Activated T-helper 1 cell treated with Interleukin-2 at 50 U/mL for 16 hours (primary cell): ENCODE results near the gene USE1.

ENCODE experiments used
- DNase-seq: peaks from one replicate; pipeline ENCODE4 v3.0.0-alpha.2; 2020; ENCODE audit warnings: low read depth

USE1 gene

DNA sequence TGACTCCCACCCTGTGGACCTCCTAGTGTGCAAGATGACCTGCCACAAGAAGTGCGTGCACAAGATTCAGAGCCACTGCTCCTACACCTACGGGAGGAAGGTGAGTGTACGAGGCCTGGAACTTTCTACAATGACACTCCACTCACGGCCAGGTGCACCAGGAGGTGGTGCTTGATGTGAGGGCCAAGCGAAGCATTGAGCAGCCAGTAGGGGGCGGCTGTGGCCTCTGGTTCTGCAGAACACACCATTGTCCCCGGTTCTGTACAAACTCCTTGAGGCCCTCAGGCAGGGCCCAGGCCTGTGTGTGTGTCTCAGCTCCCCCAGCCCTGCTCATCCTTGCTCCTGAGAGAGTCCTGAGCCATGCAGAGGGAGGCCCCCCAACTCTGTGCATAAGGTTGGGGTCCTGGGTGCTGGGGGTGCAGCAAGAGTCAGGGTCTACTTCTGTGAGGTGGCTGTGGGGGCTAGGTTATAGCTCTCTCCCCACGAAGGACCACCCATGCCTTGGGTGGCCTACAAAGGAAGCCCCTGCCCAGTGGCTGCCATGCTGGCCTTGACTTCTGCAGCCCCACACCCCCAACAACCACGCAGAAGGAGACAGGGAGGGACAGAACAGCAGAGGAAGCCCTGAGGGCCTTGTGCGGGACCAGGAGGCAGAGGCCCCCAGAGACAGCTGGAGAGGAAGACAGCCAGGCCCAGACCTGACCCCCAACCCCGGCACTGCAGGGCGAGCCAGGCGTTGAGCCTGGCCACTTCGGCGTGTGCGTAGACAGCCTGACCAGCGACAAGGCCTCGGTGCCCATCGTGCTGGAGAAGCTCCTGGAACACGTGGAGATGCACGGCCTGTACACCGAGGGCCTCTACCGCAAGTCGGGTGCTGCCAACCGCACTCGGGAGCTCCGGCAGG, 9.7 kb upstream of the USE1 start:
- DNase-seq = peak; percentile 49

DNA sequence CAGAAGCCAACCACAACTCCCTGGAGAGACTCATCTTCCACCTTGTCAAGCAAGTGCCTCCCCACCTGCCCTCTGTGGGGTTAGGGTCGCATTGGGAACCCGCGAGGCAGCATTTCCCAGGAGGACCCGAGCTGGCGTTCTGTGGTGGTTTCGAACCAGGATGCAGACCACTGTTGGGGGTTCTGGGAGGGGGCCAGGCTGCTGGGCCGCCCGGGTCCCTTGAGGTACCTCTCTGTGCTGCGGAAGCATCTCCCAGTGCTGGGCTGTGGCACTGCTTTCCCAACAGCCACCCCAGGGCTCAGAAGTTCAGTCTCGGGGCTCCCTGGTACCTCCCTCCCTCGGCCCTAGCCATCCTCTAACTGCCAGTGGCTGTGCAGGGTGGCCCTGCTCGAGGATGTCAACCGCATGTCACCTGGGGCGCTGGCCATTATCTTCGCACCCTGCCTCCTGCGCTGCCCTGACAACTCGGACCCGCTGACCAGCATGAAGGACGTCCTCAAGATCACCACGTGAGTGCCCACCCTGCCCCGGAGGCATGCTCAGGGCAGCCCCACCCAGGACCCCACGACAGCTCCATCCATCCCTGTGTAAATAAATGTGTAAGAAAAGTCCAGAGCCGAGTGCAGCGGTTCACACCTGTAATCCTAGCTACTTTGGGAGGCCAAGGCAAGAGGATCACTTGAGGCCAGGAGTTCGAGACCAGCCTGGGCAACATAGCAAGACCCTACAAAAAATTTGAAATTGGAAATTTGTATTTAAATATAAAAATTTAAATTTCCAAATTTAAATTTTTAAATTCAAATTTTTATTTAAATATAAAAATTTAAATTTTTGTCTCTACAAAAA, 8.2 kb upstream of the USE1 start:
- no peak for DNase-seq

DNA sequence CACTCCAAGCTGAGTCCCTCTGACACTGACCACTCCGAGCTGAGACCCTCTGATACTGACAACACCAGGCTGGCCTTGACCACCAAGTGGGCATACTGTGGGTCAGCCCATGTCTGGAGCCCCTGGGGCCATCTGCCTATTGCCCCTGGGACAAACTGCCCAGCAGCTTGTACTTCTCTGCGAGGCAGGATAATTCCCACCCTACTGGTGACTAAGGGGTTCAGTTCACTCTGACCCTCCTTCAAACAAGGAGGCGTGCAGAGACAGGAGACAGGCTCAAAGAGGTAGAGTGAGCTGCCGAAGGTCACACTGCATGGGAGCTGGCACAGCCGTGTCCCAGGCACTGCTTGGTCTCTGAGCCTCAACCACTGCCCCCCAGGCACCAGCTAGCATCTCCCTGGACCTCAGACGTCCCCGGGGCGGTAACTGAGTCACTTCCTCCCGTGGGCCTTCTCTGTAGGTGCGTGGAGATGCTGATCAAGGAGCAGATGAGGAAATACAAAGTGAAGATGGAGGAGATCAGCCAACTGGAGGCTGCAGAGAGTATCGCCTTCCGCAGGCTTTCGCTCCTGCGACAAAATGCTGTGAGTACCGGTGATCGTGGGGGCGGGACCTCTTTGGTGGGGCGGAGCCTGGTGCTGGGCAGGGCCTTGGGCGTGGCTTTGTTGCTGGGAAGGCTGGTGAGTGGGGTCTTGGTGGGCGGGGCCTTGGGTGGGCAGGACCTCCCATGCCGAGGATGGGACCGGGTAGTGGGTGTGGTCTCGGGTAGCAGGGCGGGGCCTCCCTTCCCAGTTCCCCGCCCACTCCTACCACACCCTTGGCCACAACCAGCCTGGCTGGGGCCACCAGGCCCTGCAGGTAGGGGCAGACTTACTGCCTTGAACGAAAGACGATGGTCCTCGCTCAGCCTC, 5.8 kb upstream of the USE1 start:
- DNase-seq = no peak

DNA sequence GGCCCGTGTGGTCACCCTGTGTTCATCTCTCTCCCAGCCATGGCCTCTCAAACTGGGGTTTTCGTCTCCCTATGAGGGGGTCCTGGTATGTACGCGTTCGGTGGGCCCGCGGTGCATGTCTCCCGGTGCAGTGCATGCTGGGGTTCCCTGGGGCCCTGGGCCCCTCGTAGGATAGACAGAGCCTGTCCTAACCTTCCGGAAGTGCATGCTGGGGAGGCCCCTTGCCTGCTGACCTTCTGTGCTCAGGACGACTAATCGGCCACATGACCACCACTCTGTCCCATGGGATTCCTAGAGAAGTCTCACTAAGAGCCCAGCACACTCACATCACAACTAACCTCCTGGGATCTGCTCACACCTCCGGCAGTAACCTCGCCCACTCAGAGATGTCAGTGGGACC, 4.9 kb upstream of the USE1 start:
- no peak for DNase-seq

DNA sequence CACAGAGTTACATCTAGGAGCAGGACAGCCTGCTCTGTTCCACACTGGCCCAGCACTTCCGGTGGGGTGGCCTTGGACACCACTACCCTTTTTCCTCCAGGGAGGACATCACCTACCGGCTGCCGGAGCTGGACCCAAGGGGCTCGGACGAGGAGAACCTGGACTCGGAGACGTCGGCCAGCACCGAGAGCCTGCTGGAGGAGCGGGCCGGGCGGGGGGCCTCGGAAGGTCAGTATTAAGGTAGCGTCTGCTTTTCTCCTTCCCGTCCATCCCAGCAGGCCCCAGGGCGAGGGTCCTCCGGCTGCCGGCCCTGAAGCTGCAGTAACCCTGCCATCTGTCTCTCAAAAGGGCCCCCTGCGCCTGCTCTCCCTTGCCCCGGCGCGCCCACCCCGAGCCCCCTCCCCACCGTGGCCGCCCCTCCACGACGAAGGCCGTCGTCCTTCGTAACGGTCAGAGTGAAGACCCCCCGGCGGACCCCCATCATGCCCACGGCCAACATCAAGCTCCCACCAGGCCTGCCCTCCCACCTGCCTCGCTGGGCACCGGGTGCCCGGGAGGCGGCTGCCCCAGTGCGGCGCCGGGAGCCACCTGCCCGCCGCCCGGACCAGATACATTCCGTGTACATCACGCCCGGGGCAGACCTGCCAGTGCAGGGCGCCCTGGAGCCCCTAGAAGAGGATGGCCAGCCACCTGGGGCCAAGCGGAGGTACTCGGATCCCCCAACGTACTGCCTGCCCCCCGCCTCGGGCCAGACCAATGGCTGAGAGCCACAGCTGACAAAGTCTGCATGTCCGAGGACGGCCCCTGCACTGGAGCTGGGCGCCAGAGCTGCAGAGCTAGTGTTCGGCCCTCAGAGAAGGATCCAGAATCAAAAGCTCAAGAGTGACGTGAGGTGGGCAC, 3.4 kb upstream of the USE1 start:
- no peak for DNase-seq

DNA sequence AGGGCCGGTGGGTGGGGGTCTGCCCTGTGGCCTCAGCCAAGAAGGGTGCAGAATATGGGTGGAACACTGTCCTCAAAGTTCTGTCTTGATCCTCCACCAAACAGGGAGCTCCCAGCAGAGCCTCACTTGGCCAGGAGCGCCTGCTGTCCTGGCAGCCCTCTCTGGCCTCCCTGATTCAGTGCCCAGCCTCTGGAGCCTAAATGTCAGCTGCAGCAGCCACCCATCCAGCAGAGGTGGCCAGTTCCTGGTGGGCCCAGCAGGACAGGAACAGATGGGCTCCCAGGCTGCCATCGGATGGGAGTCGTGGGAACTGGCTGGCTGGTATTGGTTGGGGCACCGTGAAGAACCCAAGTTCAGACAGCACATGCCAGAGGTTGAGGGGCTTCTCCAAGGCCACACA, 1.8 kb upstream of the USE1 start:
- DNase-seq = no peak

DNA sequence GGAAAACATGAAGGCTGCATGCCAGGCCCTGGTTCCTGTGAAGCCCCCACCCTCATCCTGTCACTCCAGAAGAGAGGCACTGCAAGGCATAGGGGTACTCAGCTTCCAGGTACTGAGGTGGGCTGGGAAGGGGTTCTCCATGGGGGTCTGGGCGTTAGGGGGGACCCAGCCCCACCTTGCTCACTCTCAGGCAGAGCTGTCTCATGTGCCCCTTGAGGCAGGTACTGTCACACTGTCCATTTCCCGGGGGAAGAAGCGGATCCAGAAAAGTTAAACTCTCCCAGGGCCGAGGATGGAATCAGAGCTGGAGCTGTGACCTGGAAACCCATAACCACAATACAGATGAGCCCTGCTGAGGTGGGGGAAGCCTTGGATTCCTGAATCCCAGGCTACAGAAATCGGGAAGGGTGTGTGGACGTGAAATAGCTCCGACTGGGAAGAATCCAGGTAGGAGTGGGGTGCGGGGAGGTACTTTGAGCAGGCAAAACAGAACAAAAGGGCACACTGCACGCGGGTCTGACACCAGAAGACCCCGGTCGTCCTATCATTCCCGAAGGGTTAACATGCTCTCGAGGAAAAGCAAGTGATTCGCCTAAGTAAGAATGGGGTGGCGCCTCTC, 540 bp upstream of the USE1 start:
- DNase-seq = no peak

DNA sequence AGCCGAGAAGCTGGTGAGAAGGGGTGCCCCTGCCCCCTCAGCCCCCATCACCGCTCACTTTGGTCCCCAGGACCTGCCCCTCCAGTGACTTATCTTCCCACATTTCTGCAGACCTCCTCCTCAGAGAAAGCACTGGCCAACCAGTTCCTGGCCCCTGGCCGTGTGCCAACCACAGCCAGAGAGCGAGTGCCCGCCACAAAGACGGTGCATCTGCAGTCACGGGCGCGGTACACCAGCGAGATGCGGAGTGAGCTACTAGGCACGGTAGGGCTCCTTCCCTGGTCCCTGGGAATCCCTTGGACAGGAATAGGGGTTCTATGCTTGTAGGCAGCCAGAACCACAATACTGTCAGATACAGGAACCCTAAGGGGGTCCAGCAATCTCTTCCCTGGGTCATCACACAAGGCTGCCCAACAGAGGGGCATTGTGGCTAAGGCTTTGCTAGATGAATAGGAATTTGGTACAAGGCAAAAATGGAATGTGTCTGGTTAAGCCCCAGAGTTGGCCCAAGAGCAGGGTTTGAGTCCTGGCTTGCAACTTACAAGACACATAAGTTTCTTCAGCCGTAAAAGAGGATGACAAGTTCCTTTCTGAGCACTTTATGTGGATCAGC, 1.0 kb downstream of the USE1 start:
- no peak for DNase-seq

DNA sequence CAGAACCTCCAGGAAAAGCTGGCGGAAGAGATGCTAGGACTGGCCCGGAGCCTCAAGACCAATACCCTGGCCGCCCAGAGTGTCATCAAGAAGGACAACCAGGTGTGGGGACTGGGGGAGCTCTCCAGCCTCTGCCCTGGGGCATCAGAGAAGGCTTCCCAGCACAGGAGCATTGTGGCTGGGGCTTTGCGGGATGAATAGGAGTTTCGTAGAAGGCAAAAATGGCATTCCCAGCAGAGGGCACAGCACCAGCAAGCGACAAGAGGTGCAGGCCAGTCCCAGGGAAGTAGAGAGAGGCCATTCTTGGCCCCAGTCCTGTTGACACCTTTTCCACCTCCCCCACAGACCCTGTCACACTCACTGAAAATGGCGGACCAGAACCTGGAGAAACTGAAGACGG, 4.1 kb downstream of the USE1 start:
- DNase-seq = no peak

DNA sequence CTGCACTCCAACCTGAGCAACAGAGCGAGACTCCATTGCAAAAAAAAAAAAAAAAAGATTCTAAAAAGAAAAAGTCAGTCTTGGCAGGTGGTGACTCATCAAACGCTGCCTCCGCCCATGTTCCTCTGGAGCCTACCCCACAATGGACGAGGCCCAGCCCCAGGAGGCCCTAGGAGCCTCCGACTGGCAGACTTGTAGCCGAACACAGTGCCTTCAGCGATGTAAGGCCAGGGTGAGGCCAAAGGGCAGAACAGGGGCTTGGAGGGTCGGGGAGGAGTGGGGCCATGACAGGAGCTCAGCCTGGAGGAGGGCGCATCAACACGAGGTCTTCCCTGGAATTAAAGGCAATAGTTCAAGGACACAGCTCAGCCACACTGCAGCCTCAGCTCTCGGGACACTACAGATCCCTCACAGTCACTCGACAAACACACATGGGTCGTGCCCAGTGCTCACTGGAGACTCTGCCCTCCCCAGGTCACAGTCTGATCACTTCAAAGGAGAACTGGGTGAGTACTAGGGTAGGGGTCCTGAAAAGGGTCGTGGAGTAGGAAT, 5.1 kb downstream of the USE1 start:
- DNase-seq = no peak

DNA sequence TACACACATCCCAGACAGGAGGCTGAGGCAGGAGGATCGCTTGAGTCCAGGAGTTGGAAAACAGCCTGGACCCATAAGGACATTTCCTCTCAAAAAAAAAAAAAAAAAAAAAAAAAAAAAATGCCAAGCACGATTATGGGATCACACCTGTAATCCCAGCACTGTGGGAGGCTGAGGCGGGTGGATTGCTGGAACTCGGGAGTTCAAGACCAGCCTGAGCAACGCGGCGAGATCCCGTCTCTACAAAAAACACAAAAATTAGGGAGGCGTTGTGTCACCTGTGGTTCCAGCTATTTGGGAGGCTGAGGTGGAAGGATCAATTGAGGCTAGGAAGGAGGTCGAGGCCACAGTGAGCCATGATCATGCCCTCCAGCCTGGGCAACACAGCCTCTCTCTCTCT, 9.9 kb downstream of the USE1 start:
- no peak for DNase-seq

DNA sequence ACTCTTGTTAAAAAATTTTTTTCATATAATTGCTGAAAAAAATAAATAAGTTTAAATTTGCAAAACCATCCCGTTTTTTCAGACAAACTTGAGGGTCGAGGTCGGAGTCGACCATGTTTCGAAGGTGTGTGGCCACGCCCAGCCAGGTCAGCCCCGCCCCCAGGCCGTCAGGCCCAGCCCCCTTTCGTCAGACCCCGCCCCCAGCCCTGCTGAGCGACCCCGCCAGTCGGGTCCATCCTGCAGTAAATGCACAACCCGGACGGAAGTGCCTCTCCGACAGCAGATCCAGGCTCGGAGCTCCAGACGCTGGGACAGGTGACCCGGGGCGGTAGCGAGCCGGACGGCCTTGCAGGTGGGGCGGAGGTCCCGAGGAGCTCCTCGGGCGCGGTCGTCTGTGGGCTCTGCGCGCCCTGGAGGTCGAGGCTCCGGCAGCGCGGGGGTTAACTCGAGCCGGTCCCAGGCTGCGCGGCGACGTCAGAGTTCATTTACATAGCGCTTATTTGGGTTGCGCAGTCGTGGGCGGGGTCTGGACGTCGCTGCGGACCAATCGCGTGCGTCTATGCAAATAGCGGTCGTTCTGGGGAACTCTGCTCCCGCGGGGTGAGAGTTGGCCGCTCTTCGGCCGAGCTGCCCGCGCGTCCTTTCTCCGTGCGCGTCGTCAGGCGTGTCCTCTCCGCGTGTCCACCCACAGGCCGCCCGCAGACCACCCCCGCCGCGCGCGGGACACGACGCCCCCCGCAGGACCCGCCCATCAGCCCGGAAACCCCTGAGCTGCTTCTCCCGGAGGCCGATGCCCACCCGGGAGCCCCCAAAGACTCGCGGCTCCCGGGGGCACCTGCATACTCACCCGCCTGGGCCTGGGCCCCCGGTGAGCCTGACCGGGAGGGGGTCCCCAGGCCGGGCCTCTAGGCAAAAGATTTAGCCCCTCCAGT, 11.1 kb downstream of the USE1 start, which contains the start of gene OCEL1:
OCEL1 (plus strand) TSS at position 225 of the 932 bp plus-strand sequence; CDS start at position 247, 22 bp downstream.
- DNase-seq = peak; percentile 90

DNA sequence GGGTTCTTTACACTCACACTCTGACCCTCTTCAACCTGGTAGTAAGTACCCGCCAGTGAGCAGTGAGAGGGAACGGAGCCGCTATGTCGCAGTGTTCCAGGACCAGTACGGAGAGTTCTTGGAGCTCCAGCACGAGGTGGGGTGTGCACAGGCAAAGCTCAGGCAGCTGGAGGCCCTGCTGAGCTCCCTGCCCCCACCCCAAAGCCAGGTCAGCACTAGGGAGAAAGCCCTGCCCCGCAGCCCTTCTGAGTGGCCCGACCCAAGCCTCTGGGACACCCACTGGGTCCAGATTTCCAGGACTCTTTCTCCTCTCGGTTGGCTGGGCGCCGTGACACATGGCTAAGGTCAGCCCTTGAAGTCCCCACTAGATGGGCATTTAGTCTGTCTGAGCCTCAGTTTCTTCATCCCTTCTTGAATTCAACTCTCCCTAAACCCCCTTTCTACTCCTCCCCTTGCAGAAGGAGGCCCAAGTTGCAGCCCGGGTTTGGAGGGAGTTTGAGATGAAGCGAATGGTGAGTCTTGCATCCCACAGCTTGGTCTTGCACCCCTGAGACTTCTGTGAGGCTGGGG, 12.7 kb downstream of the USE1 start:
- DNase-seq = no peak

DNA sequence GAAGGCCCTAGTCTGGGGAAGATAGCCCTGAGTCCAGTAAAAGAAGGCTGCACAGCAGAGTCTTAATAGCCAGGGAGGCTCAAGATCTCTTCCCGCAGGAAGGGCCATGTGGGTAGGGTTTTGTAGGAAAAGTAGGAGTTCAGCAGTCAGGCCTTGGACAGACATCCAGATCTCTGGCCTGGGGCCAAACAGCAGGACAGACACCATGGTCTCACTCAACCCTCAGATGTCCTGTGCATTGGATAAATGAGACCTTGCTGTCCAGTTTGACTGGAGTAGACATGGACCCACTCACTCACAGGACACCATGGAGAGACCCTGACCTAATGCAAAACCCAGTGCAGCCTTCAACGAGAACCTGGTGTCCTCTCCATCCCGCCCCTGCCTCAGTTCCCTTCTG, 14.7 kb downstream of the USE1 start:
- no peak for DNase-seq

DNA sequence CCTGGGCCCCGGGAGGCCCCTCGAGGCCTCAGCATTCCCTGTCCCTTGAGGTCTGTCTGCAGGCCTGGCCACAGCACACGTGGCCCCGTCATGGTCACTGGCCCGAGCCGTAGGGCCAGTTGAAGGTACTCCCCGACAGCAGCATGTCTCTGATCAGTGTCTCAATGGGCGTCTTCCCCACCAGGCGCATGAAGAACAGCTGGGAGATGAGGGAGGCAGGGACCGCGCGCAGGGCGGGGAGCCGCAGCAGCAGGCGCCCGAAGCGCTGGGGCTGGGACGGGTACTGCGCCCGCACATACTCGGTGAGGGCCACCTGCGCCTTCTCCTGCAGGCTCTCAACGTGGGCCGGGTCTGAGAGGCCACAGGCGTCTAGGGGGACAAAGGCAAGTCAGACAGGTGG, 17.1 kb downstream of the USE1 start:
- DNase-seq = no peak

DNA sequence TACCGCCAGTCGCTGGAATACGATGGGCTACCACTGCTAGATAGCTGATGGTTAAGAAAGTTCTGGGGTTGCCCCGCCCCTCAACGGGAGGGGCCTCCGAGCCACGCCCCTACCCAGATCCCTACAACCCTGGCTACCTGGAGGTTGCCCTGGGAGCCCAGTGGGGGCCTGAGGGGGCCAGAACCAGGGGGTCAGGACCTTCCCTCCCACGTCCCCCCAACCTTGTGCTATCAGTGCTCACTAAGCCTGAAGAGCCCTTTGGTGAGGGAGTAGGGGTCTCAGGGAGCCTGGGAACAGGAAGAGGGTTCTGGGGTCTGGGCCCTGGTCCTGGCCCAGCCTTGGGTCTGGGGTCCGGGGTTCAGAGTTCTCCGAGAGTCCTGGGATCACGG, 19.7 kb downstream of the USE1 start:
- DNase-seq = peak; percentile 34

DNA sequence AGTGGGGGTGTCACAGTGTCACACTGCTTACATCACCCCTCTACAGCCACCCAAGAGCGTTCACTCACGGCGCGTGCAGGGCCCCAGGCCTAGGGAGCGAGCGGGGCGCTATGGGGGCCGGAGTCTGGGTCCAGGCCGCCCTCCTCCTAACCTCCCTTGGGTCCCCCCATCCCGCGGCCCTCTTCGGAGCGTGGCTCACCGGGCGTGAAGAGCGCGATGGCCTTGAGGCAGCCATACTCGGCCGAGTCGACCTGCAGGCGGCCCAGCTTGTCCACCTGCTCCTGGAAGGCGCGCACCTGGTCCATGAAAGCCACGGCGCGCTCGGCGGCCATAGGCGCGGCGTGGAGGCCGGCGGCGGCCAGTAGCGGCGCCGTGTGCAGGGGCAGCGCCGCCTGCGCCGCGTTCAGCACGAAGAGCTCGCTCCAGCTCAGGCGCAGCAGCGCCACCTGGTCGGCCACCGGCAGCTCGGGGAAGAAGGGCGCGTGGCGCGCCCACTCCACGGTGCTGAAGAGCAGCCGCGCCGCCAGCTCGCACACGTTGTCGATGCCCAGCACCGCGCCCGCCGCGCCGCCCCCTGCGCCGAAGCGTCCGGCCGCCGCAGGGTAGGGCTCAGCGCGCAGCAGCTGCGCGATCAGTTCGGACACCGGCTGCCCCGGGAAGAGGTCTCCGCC, 20.3 kb downstream of the USE1 start:
- peak; percentile 66 for DNase-seq
